ENCODE results near the gene SEPSECS.

DNA sequence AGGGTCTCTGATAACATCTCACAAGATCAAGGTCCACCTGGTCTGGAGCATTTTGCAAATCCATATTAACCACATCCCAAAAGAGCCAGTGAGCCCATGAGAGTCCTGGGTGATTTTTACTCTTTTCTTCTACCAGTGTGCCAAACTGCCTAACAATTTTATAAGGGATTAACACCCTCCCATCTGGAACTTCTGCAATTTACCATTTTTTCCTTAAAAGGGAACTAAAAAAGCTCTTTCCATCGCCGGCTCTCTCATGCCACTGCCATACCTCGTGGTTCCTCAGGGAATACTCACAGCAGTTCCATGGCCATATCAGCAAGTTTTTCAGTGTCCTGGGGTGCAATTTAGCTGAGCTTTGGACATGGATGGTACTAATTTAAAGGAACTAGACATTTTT, 55.7 kb downstream of the SEPSECS start:
- TF ChIP-seq, protein P1, sequence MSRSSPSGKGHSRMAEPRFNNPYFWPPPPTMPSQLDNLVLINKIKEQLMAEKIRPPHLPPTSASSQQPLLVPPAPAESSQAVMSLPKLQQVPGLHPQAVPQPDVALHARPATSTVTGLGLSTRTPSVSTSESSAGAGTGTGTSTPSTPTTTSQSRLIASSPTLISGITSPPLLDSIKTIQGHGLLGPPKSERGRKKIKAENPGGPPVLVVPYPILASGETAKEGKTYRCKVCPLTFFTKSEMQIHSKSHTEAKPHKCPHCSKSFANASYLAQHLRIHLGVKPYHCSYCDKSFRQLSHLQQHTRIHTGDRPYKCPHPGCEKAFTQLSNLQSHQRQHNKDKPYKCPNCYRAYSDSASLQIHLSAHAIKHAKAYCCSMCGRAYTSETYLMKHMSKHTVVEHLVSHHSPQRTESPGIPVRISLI (tag by site-specific recombination; IDR thresholded peaks at IDR 0.05), result no peak
- TF ChIP-seq, protein P2, sequence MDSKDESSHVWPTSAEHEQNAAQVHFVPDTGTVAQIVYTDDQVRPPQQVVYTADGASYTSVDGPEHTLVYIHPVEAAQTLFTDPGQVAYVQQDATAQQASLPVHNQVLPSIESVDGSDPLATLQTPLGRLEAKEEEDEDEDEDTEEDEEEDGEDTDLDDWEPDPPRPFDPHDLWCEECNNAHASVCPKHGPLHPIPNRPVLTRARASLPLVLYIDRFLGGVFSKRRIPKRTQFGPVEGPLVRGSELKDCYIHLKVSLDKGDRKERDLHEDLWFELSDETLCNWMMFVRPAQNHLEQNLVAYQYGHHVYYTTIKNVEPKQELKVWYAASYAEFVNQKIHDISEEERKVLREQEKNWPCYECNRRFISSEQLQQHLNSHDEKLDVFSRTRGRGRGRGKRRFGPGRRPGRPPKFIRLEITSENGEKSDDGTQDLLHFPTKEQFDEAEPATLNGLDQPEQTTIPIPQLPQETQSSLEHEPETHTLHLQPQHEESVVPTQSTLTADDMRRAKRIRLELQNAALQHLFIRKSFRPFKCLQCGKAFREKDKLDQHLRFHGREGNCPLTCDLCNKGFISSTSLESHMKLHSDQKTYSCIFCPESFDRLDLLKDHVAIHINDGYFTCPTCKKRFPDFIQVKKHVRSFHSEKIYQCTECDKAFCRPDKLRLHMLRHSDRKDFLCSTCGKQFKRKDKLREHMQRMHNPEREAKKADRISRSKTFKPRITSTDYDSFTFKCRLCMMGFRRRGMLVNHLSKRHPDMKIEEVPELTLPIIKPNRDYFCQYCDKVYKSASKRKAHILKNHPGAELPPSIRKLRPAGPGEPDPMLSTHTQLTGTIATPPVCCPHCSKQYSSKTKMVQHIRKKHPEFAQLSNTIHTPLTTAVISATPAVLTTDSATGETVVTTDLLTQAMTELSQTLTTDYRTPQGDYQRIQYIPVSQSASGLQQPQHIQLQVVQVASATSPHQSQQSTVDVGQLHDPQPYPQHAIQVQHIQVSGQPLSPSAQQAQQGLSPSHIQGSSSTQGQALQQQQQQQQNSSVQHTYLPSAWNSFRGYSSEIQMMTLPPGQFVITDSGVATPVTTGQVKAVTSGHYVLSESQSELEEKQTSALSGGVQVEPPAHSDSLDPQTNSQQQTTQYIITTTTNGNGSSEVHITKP (tag by site-specific recombination; IDR thresholded peaks at IDR 0.05), result no peak
- TF ChIP-seq ZNF621 (tag by site-specific recombination; IDR thresholded peaks at IDR 0.05), result no peak
